H1 (cell line): Measurements from ENCODE around the gene ADAMTS17. TPM values are rescaled to one million over a fixed set of nuclear protein-coding genes. Genes with fewer than 3 reads are reported as not detected.

Experiments
- CHD1 ChIP-seq: IDR thresholded peaks from 2 replicates; pipeline ENCODE4 v1.6.1; 2012; ENCODE audit warnings: low read depth, low read length, improper control_type of control experiment
- MAFK ChIP-seq: IDR thresholded peaks from 2 replicates; pipeline ENCODE4 v1.6.1; 2012; ENCODE audit warnings: low read depth, mild to moderate bottlenecking, improper control_type of control experiment, low read length
- SIN3A ChIP-seq, 2 experiments: IDR thresholded peaks in 1 of 2; conservative IDR thresholded peaks in 1 of 2; 2 replicates each; pipeline ENCODE4 v1.6.1; 2011 to 2012; ENCODE audit warnings: low read length in 2 of 2, improper control_type of control experiment in 1 of 2, low read depth in 1 of 2, mild to moderate bottlenecking in 1 of 2
- SIRT6 ChIP-seq: IDR thresholded peaks from one replicate; pipeline ENCODE4 v1.7.1; 2012; ENCODE audit warnings: low read length, inconsistent platforms
- SP2 ChIP-seq: IDR thresholded peaks from 2 replicates; pipeline ENCODE4 v1.6.1; 2012; ENCODE audit warnings: mild to moderate bottlenecking, low read length, inconsistent platforms
- SUZ12 ChIP-seq: fragments of 200-600 bp; sonication (generic); IDR thresholded peaks from 2 replicates; pipeline ENCODE4 v1.6.1; 2012; ENCODE audit warnings: mild to moderate bottlenecking, inconsistent platforms, low read length, moderate library complexity, mixed read lengths
- TAF7 ChIP-seq: optimal IDR thresholded peaks from 2 replicates; pipeline ENCODE3; 2011; ENCODE audit warnings: low read depth, mild to moderate bottlenecking, inconsistent platforms, low read length, moderate library complexity, borderline replicate concordance
- polyA plus RNA-seq, 7 experiments: library from polyadenylated mRNA; depleted of rRNA in 3 of 7; stranded (reverse) in 5 of 7; unstranded in 2 of 7; fragments of >200 nt in 5 of 7; fragments of 200-250 nt in 2 of 7; gene quantifications; 1 replicate in 5 of 7; 2 replicates in 1 of 7; 4 replicates in 1 of 7; pipeline versions ENCODE4 v1.2.1 to v1.2.3, GENCODE V29; 2011 to 2013; ENCODE audit warnings: missing spikeins in 2 of 7, mixed read lengths in 2 of 7
- total RNA-seq: library from RNA; stranded (reverse); fragmentation: NEBNext Ultra II Directional; extraction: Animal tissue kit (Norgen Biotek cat#: 25700); gene quantifications from 2 replicates; pipeline ENCODE4 v1.2.1, GENCODE V29; 2021
- TF ChIP-seq, protein P1 (sequence below), 3 experiments: IDR thresholded peaks; 1 replicate in 2 of 3; 2 replicates in 1 of 3; pipeline versions ENCODE4 v1.5.1 to v1.6.1; 2011; ENCODE audit warnings: low read length in 3 of 3, mild to moderate bottlenecking in 3 of 3, inconsistent platforms in 2 of 3, low read depth in 1 of 3, moderate library complexity in 1 of 3; ENCODE audit not compliant: insufficient read depth in 1 of 3; ENCODE audit errors: control extremely low read depth in 1 of 3

The ADAMTS17 gene
- total and polyA plus RNA-seq, 2 of the 8 experiments (the other 6 are each of a cell fraction or from before 2014, with no cell fraction given): 0.51 to 1.7 TPM

DNA sequence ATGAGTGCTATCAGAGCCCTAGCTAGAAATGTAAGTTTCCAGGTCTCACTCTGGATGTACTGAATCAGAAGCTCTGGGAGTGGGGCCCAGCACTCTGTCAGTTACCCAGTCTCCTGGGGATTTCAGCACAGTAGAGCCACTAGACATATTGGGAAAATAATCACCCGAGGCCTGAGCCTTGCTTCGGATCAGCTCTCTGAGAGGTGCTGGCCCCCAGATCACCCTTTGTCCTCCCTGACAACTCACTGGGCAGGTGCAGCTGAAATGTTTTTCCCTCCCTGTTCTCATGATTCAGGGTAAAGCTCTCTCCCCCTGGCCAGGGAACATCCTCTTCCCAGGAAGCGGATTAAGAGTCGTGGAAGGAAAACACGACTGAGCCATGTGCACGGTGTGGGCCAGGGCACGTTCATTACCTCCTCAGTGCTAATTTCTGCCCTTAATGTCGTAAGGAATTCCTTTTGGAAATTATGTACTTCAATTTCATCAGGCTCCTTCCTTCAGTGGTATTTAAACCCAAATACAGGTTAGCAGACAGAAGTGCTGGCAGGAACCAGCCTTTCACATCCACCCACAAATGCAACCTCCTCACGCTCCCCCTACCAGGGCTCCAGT lies 311.8 kb downstream of the ADAMTS17 start (continued):
- TF ChIP-seq, protein P1, sequence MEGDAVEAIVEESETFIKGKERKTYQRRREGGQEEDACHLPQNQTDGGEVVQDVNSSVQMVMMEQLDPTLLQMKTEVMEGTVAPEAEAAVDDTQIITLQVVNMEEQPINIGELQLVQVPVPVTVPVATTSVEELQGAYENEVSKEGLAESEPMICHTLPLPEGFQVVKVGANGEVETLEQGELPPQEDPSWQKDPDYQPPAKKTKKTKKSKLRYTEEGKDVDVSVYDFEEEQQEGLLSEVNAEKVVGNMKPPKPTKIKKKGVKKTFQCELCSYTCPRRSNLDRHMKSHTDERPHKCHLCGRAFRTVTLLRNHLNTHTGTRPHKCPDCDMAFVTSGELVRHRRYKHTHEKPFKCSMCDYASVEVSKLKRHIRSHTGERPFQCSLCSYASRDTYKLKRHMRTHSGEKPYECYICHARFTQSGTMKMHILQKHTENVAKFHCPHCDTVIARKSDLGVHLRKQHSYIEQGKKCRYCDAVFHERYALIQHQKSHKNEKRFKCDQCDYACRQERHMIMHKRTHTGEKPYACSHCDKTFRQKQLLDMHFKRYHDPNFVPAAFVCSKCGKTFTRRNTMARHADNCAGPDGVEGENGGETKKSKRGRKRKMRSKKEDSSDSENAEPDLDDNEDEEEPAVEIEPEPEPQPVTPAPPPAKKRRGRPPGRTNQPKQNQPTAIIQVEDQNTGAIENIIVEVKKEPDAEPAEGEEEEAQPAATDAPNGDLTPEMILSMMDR (IDR thresholded peaks at IDR 0.05; ENCODE audit: control extremely low read depth in 1 of 3, insufficient read depth in 1 of 3, low read depth in 1 of 3, low read length in 3 of 3): no peak
- TF ChIP-seq SP2: no peak
- no peak for TF ChIP-seq SIN3A (conservative IDR thresholded peaks at IDR 0.05 in 1 of 2, IDR thresholded peaks at IDR 0.05 in 1 of 2; ENCODE audit: low read depth in 1 of 2, low read length in 2 of 2)
- no peak for TF ChIP-seq TAF7
- no peak for TF ChIP-seq SUZ12
- no peak for TF ChIP-seq SIRT6
- no peak for TF ChIP-seq CHD1
- no peak for TF ChIP-seq MAFK
